K562 treated with DMSO at 1 percent for 48 hours (cell line): ENCODE results near the gene PEA15. TPM values are rescaled to one million over a fixed set of nuclear protein-coding genes. Genes with fewer than 3 reads are reported as not detected.

ENCODE experiments used
- total RNA-seq: library from RNA; unstranded; fragments of 300-600 nt; gene quantifications from 2 replicates; pipeline ENCODE4 v1.2.3, GENCODE V29; 2022; ENCODE audit warnings: low replicate concordance; ENCODE audit errors: extremely low read depth

Gene PEA15
- not detected in 2 replicates for total RNA-seq

GRCh38 chr1:160205242-160206035 is at the start of gene PEA15:
Gene PEA15 (plus strand): TSS chr1:160205384. CDS start chr1:160211545, 6,161 bp downstream.

GRCh38 chr1:160189649-160190625 is 15.2 kb upstream of the PEA15 start, which contains the start of gene CASQ1:
Gene CASQ1 (plus strand): TSS chr1:160190575. CDS start chr1:160190752, 177 bp downstream.

GRCh38 chr1:160261893-160262794 is 57.0 kb downstream of the PEA15 start, which contains the start of gene DCAF8:
Gene DCAF8 (minus strand): TSS chr1:160262549. CDS start chr1:160244008, 18,541 bp downstream.

Other genes with a start within 250 kb of the PEA15 start
- not detected in 2 replicates for gene PIGM, start 173.4 kb upstream of the PEA15 start, total RNA-seq
- not detected in 2 replicates for gene KCNJ10, start 135.2 kb upstream of the PEA15 start, total RNA-seq
- not detected in 2 replicates for gene KCNJ9, start 123.8 kb upstream of the PEA15 start, total RNA-seq
- gene IGSF8, start 106.8 kb upstream of the PEA15 start, total RNA-seq = not detected in 2 replicates
- not detected in 2 replicates for gene ATP1A2, start 89.6 kb upstream of the PEA15 start, total RNA-seq
- not detected in 2 replicates for gene ATP1A4, start 53.8 kb upstream of the PEA15 start, total RNA-seq
- not detected in 2 replicates for gene CASQ1, start 14.8 kb upstream of the PEA15 start, total RNA-seq
- not detected in 2 replicates for gene DCAF8, start 57.2 kb downstream of the PEA15 start, total RNA-seq
- gene PEX19, start 79.7 kb downstream of the PEA15 start, total RNA-seq = not detected in 2 replicates
- gene COPA, start 137.9 kb downstream of the PEA15 start, total RNA-seq = 244 TPM in 1 of 2 replicates, not detected in the other
- not detected in 2 replicates for gene NCSTN, start 138.0 kb downstream of the PEA15 start, total RNA-seq
- gene NHLH1, start 161.7 kb downstream of the PEA15 start, total RNA-seq = not detected in 2 replicates
- not detected in 2 replicates for gene VANGL2, start 195.2 kb downstream of the PEA15 start, total RNA-seq